Thoracic aorta (tissue), 2 donors: ENCODE measurements around the gene INSYN2B. TPM values are rescaled to one million over a fixed set of nuclear protein-coding genes. Genes with fewer than 3 reads are reported as not detected.

Experiments
- ATAC-seq: fragments of 150-250 bp; one replicate; pipeline ENCODE4 v1.8.0; 2017; ENCODE audit warnings: low read depth; ENCODE audit not compliant: insufficient number of reproducible peaks, low FRiP score
- DNase-seq: peaks from one replicate; pipeline ENCODE4 v3.0.0-alpha.2; 2020; ENCODE audit warnings: low spot score
- H3K27ac ChIP-seq, 2 donors: fragments of 200-600 bp; sonication (generic); 1 replicate in 1 of 2; 2 replicates in 1 of 2; pipeline ENCODE4 v1.5.1; 2016; ENCODE audit warnings: mild to moderate bottlenecking in 2 of 2, moderate library complexity in 2 of 2
- H3K27me3 ChIP-seq: fragments of 200-600 bp; sonication (generic); replicated peaks from 2 replicates; pipeline ENCODE4 v1.6.0; 2016; ENCODE audit warnings: mild to moderate bottlenecking; ENCODE audit not compliant: insufficient read depth
- H3K36me3 ChIP-seq: fragments of 200-600 bp; sonication (generic); one replicate; pipeline ENCODE4 v1.5.1; 2016
- H3K4me1 ChIP-seq, 2 donors: fragments of 200-600 bp; sonication (generic); 1 replicate in 1 of 2; 2 replicates in 1 of 2; pipeline versions ENCODE4 v1.5.1 to v1.6.0; 2016; ENCODE audit warnings: low read depth in 2 of 2, mild to moderate bottlenecking in 1 of 2; ENCODE audit not compliant: control insufficient read depth in 1 of 2
- H3K4me3 ChIP-seq: fragments of 200-600 bp; sonication (generic); 2 replicates; pipeline ENCODE4 v1.5.1; 2016; ENCODE audit warnings: mild to moderate bottlenecking
- H3K9me3 ChIP-seq: fragments of 200-600 bp; sonication (generic); 2 replicates; pipeline ENCODE4 v1.5.1; 2016
- total RNA-seq, 2 donors: library from RNA; depleted of rRNA; stranded (reverse); fragments of >200 nt; gene quantifications; one replicate each; pipeline versions ENCODE4 v1.1.0 to v1.2.3, GENCODE V29; 2016
- TF ChIP-seq, protein P1 (sequence below): fragments of 200-600 bp; sonication (generic); IDR thresholded peaks from one replicate; pipeline ENCODE4 v1.5.1; 2019; ENCODE audit warnings: antibody characterized with exemption

The INSYN2B gene
- total RNA-seq, 2 donors from 2014 or later = 1.1 TPM; not detected in 1

DNA sequence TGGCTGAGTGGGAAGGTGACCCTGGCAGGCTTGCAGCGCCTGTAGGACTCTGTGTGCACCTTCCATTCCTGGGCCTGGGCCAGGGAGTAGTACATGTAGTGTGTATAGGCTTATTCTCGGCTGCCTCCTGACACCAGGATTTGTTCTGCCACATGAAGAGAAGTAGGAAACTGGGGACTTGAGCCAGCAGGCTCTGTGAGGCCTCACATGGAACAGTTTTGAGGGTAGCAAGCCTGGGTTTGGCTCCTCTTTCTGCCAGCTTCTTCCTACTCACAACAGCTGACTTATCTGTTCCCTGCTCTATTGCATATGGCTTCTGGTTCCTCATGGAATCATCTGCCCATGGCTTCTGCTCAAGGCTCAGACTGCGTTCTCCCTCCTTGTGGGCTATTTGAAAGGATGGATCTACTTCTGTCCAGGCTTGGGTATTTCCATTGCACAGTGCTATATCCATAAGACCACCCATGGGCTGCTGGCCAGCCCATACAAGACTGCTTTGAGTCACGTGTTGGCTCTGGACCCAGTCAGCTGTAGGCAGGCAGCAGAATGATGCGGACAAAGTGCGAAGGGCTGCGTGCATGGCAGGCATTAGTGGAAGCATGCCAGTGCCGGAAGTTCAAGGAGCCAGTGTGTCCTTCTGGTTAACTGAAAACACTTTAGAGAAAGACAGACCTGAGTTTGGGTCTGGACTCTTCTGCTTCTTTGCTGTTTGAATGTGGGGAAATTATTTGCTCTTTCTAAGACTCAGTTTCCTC is 11.0 kb upstream of the INSYN2B start:
- no peaks in the 10 kb centered on the region for H3K36me3 ChIP-seq
- ATAC-seq = no peak
- H3K27me3 ChIP-seq = no peaks in the 10 kb centered on the region

DNA sequence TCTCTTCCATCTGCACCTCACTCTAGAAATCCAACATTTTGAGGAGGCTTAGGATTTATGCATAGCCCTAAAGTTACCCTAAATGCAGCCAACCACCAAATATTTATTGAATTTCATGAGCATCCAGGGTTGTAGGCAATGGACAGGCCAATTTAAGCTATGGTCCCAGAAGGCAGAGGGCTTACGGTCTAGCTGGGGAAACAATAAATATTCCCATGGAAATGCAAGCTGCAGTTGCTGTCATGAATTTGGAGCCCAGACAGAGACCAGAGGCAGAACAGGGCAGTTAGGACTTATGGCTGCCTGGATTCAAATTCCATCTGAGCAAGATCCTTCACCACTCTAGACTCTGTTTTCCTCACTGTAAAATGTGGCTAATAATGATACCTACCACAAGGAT is 9.1 kb upstream of the INSYN2B start:
- ATAC-seq = no peak
- no peak overlapping the region for H3K27ac ChIP-seq
- TF ChIP-seq, protein P1, sequence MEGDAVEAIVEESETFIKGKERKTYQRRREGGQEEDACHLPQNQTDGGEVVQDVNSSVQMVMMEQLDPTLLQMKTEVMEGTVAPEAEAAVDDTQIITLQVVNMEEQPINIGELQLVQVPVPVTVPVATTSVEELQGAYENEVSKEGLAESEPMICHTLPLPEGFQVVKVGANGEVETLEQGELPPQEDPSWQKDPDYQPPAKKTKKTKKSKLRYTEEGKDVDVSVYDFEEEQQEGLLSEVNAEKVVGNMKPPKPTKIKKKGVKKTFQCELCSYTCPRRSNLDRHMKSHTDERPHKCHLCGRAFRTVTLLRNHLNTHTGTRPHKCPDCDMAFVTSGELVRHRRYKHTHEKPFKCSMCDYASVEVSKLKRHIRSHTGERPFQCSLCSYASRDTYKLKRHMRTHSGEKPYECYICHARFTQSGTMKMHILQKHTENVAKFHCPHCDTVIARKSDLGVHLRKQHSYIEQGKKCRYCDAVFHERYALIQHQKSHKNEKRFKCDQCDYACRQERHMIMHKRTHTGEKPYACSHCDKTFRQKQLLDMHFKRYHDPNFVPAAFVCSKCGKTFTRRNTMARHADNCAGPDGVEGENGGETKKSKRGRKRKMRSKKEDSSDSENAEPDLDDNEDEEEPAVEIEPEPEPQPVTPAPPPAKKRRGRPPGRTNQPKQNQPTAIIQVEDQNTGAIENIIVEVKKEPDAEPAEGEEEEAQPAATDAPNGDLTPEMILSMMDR = no peak
- no peaks in the 10 kb centered on the region for H3K9me3 ChIP-seq
- no peak overlapping the region for H3K4me3 ChIP-seq
- H3K4me1 ChIP-seq = no peaks in the 10 kb centered on the region
- no peaks in the 10 kb centered on the region for H3K27me3 ChIP-seq
- H3K36me3 ChIP-seq = no peaks in the 10 kb centered on the region
- no peak for DNase-seq

More for the DNA sequence above, 11.0 kb upstream of the INSYN2B start:
- TF ChIP-seq, protein P1 = no peak
- no peaks in the 10 kb centered on the region for H3K4me1 ChIP-seq
- no peak overlapping the region for H3K27ac ChIP-seq
- H3K4me3 ChIP-seq = no peak overlapping the region
- no peaks in the 10 kb centered on the region for H3K9me3 ChIP-seq
- no peak for DNase-seq

DNA sequence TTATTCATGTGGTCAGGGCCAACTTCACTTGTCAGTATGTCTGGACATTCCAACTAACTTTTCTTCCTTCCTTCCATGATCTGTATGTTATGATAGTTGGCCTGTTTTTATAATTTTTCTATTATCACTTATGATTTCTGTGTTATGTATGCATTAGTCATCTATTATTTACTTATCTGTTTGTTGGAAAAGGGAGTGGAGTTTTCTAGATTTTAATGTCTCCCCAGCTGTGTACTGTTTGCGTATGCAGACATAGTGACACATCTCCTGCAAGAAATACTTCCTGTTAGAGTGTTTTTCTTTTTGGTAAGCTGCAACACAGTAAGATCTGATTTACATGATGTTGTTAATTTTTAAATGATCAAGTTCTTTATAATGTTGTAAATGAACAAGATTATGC is 8.7 kb upstream of the INSYN2B start:
- H3K36me3 ChIP-seq = no peaks in the 10 kb centered on the region
- no peaks in the 10 kb centered on the region for H3K9me3 ChIP-seq
- no peak for DNase-seq
- no peaks in the 10 kb centered on the region for H3K4me1 ChIP-seq
- no peak for ATAC-seq
- H3K4me3 ChIP-seq = no peak overlapping the region
- no peaks in the 10 kb centered on the region for H3K27me3 ChIP-seq
- H3K27ac ChIP-seq = no peak overlapping the region
- TF ChIP-seq, protein P1 = no peak

DNA sequence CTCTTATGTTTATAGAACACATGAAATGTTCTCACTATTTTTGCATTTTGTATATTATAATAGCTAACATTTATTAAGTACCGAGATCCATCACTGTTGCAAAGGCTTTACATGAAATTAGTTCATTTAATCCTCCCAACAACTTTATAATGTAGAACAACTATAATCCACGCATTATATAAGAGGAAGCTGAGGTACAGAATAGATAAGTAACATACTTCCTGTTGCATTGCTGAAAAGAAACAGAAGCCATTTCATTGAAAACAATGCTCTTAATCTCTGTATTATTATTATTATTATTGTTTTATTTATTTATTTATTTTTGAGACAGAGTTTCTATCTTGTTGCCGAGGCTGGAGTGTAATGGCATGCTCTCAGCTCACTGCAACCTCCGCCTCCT is 7.9 kb upstream of the INSYN2B start:
- Histone ChIP-seq H3K36me3 (no peaks in the 10 kb centered on the region), H3K4me3 (no peak overlapping the region), H3K27ac (no peak overlapping the region), H3K27me3 (no peaks in the 10 kb centered on the region), H3K4me1 (no peaks in the 10 kb centered on the region), H3K9me3 (no peaks in the 10 kb centered on the region)
- no peak for ATAC-seq
- DNase-seq = no peak
- TF ChIP-seq, protein P1 = no peak

DNA sequence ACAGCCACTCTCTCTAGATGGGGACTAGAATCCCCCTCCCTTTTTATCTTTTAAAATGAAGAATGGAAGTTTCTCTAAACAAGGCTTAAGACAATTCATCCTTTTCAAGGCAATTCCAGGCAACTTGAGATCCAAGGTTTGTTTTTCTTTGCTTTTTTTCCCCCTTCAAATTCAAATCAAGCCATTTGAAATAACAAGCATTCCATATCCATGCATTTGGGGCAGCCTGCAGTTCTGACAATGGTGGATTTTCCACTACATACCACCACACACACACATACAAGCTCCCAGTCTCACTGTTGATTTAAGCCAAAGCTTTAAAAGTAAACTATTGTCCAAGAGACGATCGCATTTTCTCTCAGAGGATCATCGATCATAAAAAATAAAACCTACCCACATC is 424 bp downstream of the INSYN2B start:
- H3K36me3 ChIP-seq = no peaks in the 10 kb centered on the region
- no peak overlapping the region for H3K27ac ChIP-seq
- no peaks in the 10 kb centered on the region for H3K27me3 ChIP-seq
- no peaks in the 10 kb centered on the region for H3K4me1 ChIP-seq
- no peak for ATAC-seq
- TF ChIP-seq, protein P1 = no peak
- DNase-seq = no peak
- H3K4me3 ChIP-seq = no peak overlapping the region
- H3K9me3 ChIP-seq = no peaks in the 10 kb centered on the region
